HepG2 (cell line): ENCODE measurements around the gene ODC1. TPM values are rescaled to one million over a fixed set of nuclear protein-coding genes. Genes with fewer than 3 reads are reported as not detected.
A peak's percentile ranks its signal among the peaks of the same experiment; 100 is the strongest.

Experiments
- AGO1 ChIP-seq: fragments of 200-400 bp; formaldehyde crosslinking; IDR thresholded peaks from 2 replicates; pipeline ENCODE4 v1.6.1; 2017; ENCODE audit warnings: mild to moderate bottlenecking, low read depth, low read length, moderate library complexity; ENCODE audit not compliant: poor library complexity, severe bottlenecking
- ESRRA ChIP-seq: sonication (generic); formaldehyde crosslinking; IDR thresholded peaks from 2 replicates; pipeline ENCODE4 v1.5.1; 2020; ENCODE audit warnings: mild to moderate bottlenecking, low read depth, missing genetic modification reagents
- FOXA1 ChIP-seq, 2 experiments: fragments of 450-650 bp in 1 of 2; sonication (generic) in 1 of 2; formaldehyde crosslinking in 1 of 2; IDR thresholded peaks; 2 replicates each; pipeline versions ENCODE4 v1.4.0 to v1.6.1; 2016 to 2020; ENCODE audit warnings: missing genetic modification reagents in 1 of 2
- FOXO1 ChIP-seq: sonication (generic); formaldehyde crosslinking; IDR thresholded peaks from 2 replicates; pipeline ENCODE4 v1.4.0; 2020; ENCODE audit warnings: missing genetic modification reagents
- GABPA ChIP-seq, 2 experiments: IDR thresholded peaks; 2 replicates each; pipeline ENCODE4 v1.6.1; 2011 to 2016; ENCODE audit warnings: low read depth in 2 of 2, low read length in 1 of 2, missing biosample characterization in 1 of 2, missing genetic modification characterization in 1 of 2
- KLF11 ChIP-seq: IDR thresholded peaks from 2 replicates; pipeline ENCODE4 v1.6.1; 2016; ENCODE audit warnings: missing compliant biosample characterization
- MEIS2 ChIP-seq: sonication (generic); formaldehyde crosslinking; IDR thresholded peaks from 2 replicates; pipeline ENCODE4 v1.9.0; 2021; ENCODE audit warnings: mild to moderate bottlenecking, missing genetic modification reagents
- PHF20 ChIP-seq: sonication (generic); formaldehyde crosslinking; IDR thresholded peaks from 2 replicates; pipeline ENCODE4 v1.5.0; 2020; ENCODE audit warnings: mild to moderate bottlenecking, missing genetic modification reagents
- SP5 ChIP-seq: IDR thresholded peaks from 2 replicates; pipeline ENCODE4 v1.6.1; 2016; ENCODE audit warnings: low read depth, borderline replicate concordance
- U2AF1 ChIP-seq: fragments of 200-400 bp; formaldehyde crosslinking; optimal IDR thresholded peaks from 2 replicates; pipeline ENCODE3; 2017; ENCODE audit warnings: mild to moderate bottlenecking, low read depth, low read length
- YY1 ChIP-seq: IDR thresholded peaks from 2 replicates; pipeline ENCODE4 v1.6.1; 2011; ENCODE audit warnings: low read length, low read depth, moderate library complexity, mild to moderate bottlenecking; ENCODE audit not compliant: insufficient read depth, insufficient replicate concordance
- ZBTB7A ChIP-seq: sonication (generic); formaldehyde crosslinking; IDR thresholded peaks from 2 replicates; pipeline ENCODE4 v1.8.0; 2022; ENCODE audit warnings: mild to moderate bottlenecking, missing genetic modification reagents
- ZFX ChIP-seq: sonication (generic); formaldehyde crosslinking; IDR thresholded peaks from 2 replicates; pipeline ENCODE4 v1.4.0; 2020; ENCODE audit warnings: mild to moderate bottlenecking, low read depth, missing genetic modification reagents, moderate library complexity
- ZNF552 ChIP-seq: sonication (generic); formaldehyde crosslinking; IDR thresholded peaks from 2 replicates; pipeline ENCODE4 v1.9.0; 2022; ENCODE audit warnings: missing genetic modification reagents, mild to moderate bottlenecking, borderline replicate concordance
- polyA plus RNA-seq, 8 experiments: library from polyadenylated mRNA; depleted of rRNA in 3 of 8; stranded (reverse) in 7 of 8; unstranded in 1 of 8; fragments of >200 nt; fragmentation: Illumina TruSeq in 4 of 8; extraction: Trizol in 4 of 8; gene quantifications; 2 replicates each; pipeline versions ENCODE4 v1.2.1 to v1.2.3, GENCODE V29; 2011 to 2016; ENCODE audit warnings: low read depth in 4 of 8, missing spikeins in 1 of 8, mixed read lengths in 1 of 8; ENCODE audit not compliant: insufficient read depth in 1 of 8
- total RNA-seq, 5 experiments: library from RNA; depleted of rRNA; stranded (reverse); fragments of >200 nt; fragmentation: Illumina TruSeq; extraction: Trizol; gene quantifications; 2 replicates each; pipeline ENCODE4 v1.2.3, GENCODE V29; 2016; ENCODE audit warnings: low read depth in 1 of 5
- TF ChIP-seq, protein P1 (sequence below): IDR thresholded peaks from 2 replicates; pipeline ENCODE4 v1.6.1; 2012; ENCODE audit warnings: low read length, improper control_type of control experiment
- TF ChIP-seq, protein P2 (sequence below): IDR thresholded peaks from 2 replicates; pipeline ENCODE4 v1.6.1; 2018; ENCODE audit warnings: missing genetic modification reagents
- TF ChIP-seq, protein P3 (sequence below): IDR thresholded peaks from 2 replicates; pipeline ENCODE4 v1.6.1; 2016; ENCODE audit warnings: missing genetic modification reagents, missing compliant biosample characterization
- TF ChIP-seq, protein P4 (sequence below), 2 experiments: sonication (generic) in 1 of 2; formaldehyde crosslinking in 1 of 2; IDR thresholded peaks; 2 replicates each; pipeline versions ENCODE4 v1.5.1 to v1.6.1; 2011 to 2020; ENCODE audit warnings: borderline replicate concordance in 1 of 2, low read depth in 1 of 2, low read length in 1 of 2, mild to moderate bottlenecking in 1 of 2, missing genetic modification reagents in 1 of 2, moderate library complexity in 1 of 2

Gene ODC1
- total and polyA plus RNA-seq, 2 of the 13 experiments (the other 11 are each of a cell fraction or from before 2014, with no cell fraction given): 142 to 371 TPM

DNA sequence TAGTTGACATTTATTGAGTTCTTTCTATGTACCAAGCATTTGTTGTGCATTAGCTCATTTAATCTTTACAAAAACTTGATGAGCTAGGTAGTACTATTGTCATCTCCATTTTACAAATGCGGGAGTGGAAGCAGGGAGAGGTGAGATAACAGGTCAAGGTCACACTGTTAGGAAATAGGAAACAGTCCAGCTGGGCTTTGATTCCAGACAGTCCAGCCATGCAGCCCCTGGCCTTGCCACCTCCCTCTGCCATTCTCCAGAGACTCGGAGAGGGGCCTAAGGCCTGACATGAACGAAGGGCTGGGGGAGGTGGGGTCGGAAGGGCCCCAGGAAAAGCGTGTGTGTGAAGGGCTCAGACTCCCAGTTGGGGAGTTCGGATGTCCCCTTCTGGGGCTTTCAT is 55.6 kb downstream of the ODC1 start (continued):
- TF ChIP-seq SP5 (peak; percentile 62), U2AF1 (no peak), ZNF552 (CRISPR knock-in tag) (no peak), YY1 (no peak), ESRRA (CRISPR knock-in tag) (peak; percentile 92), ZFX (CRISPR knock-in tag) (peak; percentile 58), ZBTB7A (CRISPR knock-in tag) (no peak), MEIS2 (CRISPR knock-in tag) (0 out of 2 replicates have a peak, but pooled peaks have one; percentile 23), AGO1 (no peak), FOXA1 (IDR thresholded peaks at IDR 0.05) (no peak), FOXA1 (CRISPR knock-in tag; IDR thresholded peaks at IDR 0.05) (0 out of 2 replicates have a peak, but pooled peaks have one; percentile 26), FOXO1 (CRISPR knock-in tag) (peak; percentile 60; the same call in 1 of the 2 replicates), PHF20 (no peak), KLF11 (CRISPR knock-in tag) (no peak), GABPA (IDR thresholded peaks at IDR 0.05; ENCODE audit: low read depth, low read length) (no peak), GABPA (CRISPR knock-in tag; IDR thresholded peaks at IDR 0.05; ENCODE audit: low read depth) (0 out of 2 replicates have a peak, but pooled peaks have one; percentile 29)
- TF ChIP-seq, protein P1, sequence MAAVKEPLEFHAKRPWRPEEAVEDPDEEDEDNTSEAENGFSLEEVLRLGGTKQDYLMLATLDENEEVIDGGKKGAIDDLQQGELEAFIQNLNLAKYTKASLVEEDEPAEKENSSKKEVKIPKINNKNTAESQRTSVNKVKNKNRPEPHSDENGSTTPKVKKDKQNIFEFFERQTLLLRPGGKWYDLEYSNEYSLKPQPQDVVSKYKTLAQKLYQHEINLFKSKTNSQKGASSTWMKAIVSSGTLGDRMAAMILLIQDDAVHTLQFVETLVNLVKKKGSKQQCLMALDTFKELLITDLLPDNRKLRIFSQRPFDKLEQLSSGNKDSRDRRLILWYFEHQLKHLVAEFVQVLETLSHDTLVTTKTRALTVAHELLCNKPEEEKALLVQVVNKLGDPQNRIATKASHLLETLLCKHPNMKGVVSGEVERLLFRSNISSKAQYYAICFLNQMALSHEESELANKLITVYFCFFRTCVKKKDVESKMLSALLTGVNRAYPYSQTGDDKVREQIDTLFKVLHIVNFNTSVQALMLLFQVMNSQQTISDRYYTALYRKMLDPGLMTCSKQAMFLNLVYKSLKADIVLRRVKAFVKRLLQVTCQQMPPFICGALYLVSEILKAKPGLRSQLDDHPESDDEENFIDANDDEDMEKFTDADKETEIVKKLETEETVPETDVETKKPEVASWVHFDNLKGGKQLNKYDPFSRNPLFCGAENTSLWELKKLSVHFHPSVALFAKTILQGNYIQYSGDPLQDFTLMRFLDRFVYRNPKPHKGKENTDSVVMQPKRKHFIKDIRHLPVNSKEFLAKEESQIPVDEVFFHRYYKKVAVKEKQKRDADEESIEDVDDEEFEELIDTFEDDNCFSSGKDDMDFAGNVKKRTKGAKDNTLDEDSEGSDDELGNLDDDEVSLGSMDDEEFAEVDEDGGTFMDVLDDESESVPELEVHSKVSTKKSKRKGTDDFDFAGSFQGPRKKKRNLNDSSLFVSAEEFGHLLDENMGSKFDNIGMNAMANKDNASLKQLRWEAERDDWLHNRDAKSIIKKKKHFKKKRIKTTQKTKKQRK: no peak
- TF ChIP-seq, protein P2, sequence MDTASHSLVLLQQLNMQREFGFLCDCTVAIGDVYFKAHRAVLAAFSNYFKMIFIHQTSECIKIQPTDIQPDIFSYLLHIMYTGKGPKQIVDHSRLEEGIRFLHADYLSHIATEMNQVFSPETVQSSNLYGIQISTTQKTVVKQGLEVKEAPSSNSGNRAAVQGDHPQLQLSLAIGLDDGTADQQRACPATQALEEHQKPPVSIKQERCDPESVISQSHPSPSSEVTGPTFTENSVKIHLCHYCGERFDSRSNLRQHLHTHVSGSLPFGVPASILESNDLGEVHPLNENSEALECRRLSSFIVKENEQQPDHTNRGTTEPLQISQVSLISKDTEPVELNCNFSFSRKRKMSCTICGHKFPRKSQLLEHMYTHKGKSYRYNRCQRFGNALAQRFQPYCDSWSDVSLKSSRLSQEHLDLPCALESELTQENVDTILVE: no peak
- TF ChIP-seq, protein P3, sequence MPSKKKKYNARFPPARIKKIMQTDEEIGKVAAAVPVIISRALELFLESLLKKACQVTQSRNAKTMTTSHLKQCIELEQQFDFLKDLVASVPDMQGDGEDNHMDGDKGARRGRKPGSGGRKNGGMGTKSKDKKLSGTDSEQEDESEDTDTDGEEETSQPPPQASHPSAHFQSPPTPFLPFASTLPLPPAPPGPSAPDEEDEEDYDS (CRISPR knock-in tag): 0 out of 2 replicates have a peak, but pooled peaks have one; percentile 17
- TF ChIP-seq, protein P4, sequence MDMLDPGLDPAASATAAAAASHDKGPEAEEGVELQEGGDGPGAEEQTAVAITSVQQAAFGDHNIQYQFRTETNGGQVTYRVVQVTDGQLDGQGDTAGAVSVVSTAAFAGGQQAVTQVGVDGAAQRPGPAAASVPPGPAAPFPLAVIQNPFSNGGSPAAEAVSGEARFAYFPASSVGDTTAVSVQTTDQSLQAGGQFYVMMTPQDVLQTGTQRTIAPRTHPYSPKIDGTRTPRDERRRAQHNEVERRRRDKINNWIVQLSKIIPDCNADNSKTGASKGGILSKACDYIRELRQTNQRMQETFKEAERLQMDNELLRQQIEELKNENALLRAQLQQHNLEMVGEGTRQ (IDR thresholded peaks at IDR 0.05; ENCODE audit: low read depth, low read length): no peak
- TF ChIP-seq, protein P4 (CRISPR knock-in tag; IDR thresholded peaks at IDR 0.05; ENCODE audit: borderline replicate concordance): no peak
